Stimulated activated naive CD8-positive, alpha-beta T cell treated with anti-CD3 and anti-CD28 coated beads, Interleukin-15, Interleukin-2, amounts not matched to agents 100 ng/mL and 50 ng/mL, for 24 hours (primary cell): ENCODE data around the gene TRIM40.

Experiments
- H3K27ac Mint-ChIP-seq: one replicate; pipeline ENCODE4 v1.8.0; 2021; ENCODE audit warnings: mild to moderate bottlenecking, mixed read lengths
- H3K27me3 Mint-ChIP-seq: one replicate; pipeline ENCODE4 v1.8.0; 2021; ENCODE audit warnings: mixed read lengths
- H3K36me3 Mint-ChIP-seq: one replicate; pipeline ENCODE4 v1.8.0; 2021; ENCODE audit warnings: low read depth, mixed read lengths
- H3K4me1 Mint-ChIP-seq: one replicate; pipeline ENCODE4 v1.8.0; 2021; ENCODE audit warnings: low read depth, mixed read lengths
- H3K4me3 Mint-ChIP-seq: one replicate; pipeline ENCODE4 v1.8.0; 2021; ENCODE audit warnings: mild to moderate bottlenecking, mixed read lengths
- H3K9me3 Mint-ChIP-seq: one replicate; pipeline ENCODE4 v1.8.0; 2021; ENCODE audit warnings: mixed read lengths

The TRIM40 gene

DNA sequence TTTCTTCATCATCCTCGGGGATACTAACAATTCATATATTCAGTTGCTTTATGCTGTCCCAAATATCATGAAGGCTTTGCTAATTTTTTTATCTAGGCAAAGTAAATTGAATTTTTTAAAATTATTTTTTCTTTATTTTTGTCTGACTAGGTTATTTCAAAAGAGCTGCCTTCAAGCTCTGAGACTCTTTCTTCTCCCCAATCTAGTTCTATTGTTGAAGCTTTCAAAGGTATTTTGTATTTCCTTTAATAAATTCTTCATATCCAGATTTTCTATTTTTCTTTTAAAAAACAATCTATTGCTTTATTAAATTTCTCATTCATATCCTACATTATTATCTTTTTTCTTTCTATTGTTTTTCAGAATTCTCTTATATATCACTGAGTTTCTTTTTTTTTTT is 44.2 kb downstream of the TRIM40 start:
- Mint-ChIP-seq H3K36me3 (peaks cover 11% of the 10 kb centered on the region), H3K9me3 (peaks cover 4% of the 10 kb centered on the region), H3K27ac (no peak overlapping the region), H3K27me3 (peaks cover 43% of the 10 kb centered on the region), H3K4me3 (no peak overlapping the region), H3K4me1 (no peaks in the 10 kb centered on the region)

DNA sequence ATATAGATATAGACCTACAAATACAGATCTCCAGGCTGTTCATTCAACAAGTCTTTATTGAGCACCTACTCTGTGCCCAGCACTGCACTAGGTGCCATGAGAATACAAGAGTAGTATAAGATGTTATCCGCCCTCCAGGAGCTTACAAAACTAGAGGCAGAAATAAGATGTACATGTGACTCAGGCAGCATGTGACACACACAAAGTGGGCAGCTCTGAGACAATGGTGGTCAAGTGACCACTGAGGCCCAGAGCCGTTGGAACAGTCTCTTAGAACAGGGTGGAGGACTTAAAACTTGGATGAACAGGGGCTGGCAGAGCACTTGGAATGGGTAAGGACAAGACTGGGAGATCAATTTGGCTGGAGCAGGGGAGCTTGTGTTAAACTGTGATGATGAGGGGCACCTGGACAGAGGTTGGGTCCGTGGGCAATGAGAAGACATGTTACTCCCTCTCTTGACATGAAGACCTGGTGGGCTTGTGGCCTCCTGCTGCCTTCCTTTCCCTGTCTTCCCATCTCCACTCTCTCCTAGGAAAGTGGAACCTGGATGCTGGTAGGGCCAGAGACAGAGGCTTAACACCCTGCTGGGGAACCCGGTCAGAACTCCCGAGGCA is 48.6 kb downstream of the TRIM40 start:
- Mint-ChIP-seq H3K9me3 (peaks cover 1% of the 10 kb centered on the region), H3K27me3 (peaks cover 4% of the 10 kb centered on the region), H3K36me3 (peaks cover 47% of the 10 kb centered on the region), H3K4me3 (no peak overlapping the region), H3K4me1 (no peaks in the 10 kb centered on the region), H3K27ac (no peak overlapping the region)

- Mint-ChIP-seq H3K4me3 (no peak overlapping the region), H3K27me3 (no peaks in the 10 kb centered on the region), H3K27ac (no peak overlapping the region), H3K9me3 (no peaks in the 10 kb centered on the region), H3K36me3 (peaks cover 62% of the 10 kb centered on the region), H3K4me1 (no peaks in the 10 kb centered on the region)
Measured at GRCh38 chr6:30185846-30186484, 50.0 kb downstream of the TRIM40 start.

GRCh38 chr6:30188541-30188940 is 52.6 kb downstream of the TRIM40 start:
- no peak overlapping the region for H3K27ac Mint-ChIP-seq
- peaks cover 74% of the 10 kb centered on the region for H3K36me3 Mint-ChIP-seq
- H3K9me3 Mint-ChIP-seq = no peaks in the 10 kb centered on the region
- H3K4me3 Mint-ChIP-seq = no peak overlapping the region
- H3K4me1 Mint-ChIP-seq = no peaks in the 10 kb centered on the region
- no peaks in the 10 kb centered on the region for H3K27me3 Mint-ChIP-seq

GRCh38 chr6:30192076-30192475 is 56.1 kb downstream of the TRIM40 start:
- H3K36me3 Mint-ChIP-seq = peaks cover 67% of the 10 kb centered on the region
- H3K27me3 Mint-ChIP-seq = no peaks in the 10 kb centered on the region
- no peaks in the 10 kb centered on the region for H3K9me3 Mint-ChIP-seq
- no peaks in the 10 kb centered on the region for H3K4me1 Mint-ChIP-seq
- no peak overlapping the region for H3K27ac Mint-ChIP-seq
- H3K4me3 Mint-ChIP-seq = no peak overlapping the region

- Mint-ChIP-seq H3K9me3 (no peaks in the 10 kb centered on the region), H3K4me3 (no peak overlapping the region), H3K27me3 (no peaks in the 10 kb centered on the region), H3K27ac (no peak overlapping the region), H3K4me1 (no peaks in the 10 kb centered on the region), H3K36me3 (peaks cover 66% of the 10 kb centered on the region)
Measured at GRCh38 chr6:30194797-30195690, 59.1 kb downstream of the TRIM40 start.

DNA sequence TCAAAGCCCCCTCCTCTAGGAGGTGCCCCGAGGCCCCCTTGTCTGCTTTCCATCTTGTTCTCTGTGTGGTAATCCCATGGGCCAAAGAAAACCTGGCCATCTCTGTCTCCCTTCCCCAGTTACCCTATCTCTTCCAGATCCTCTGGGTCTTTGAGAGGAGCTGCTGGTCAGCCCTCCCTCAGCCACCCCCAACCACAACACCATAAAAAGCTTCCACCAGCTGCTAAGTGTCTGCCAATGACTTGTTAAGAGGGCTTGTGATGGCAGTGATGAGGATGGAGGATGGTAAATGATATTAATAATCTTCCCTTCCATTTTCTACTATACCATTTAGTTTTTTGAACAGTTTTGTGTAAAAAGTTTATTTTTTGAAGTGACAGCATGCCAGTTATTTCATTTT is 60.0 kb downstream of the TRIM40 start:
- Mint-ChIP-seq H3K27ac (no peak overlapping the region), H3K36me3 (peaks cover 66% of the 10 kb centered on the region), H3K27me3 (no peaks in the 10 kb centered on the region), H3K4me3 (no peak overlapping the region), H3K9me3 (no peaks in the 10 kb centered on the region), H3K4me1 (peaks cover 5% of the 10 kb centered on the region)

GRCh38 chr6:30196376-30196775 is 60.4 kb downstream of the TRIM40 start:
- Mint-ChIP-seq H3K4me1 (peaks cover 9% of the 10 kb centered on the region), H3K36me3 (peaks cover 66% of the 10 kb centered on the region), H3K9me3 (no peaks in the 10 kb centered on the region), H3K27me3 (no peaks in the 10 kb centered on the region), H3K4me3 (no peak overlapping the region), H3K27ac (no peak overlapping the region)
